Measurements from ENCODE around the gene CBLN1.
"Not testable (repeated sequence)": the region's sequence is repeated elsewhere in the genome, so short reads cannot be mapped to it uniquely, and the experiment has no call there.

The CBLN1 gene

GRCh38 chr16:49262501-49262900 lies 19.1 kb downstream of the CBLN1 start:
- Histone ChIP-seq H3K27me3 (ENCODE audit: insufficient read depth, low read length) (no peaks in the 10 kb centered on the region), H3K4me1 (ENCODE audit: control insufficient read depth, insufficient read depth, low read length, unreplicated experiment) (no peaks in the 10 kb centered on the region), H3K4me3 (ENCODE audit: low read depth, low read length) (no peak overlapping the region), H2AFZ (ENCODE audit: low read length, unreplicated experiment) (no peak overlapping the region), H3K27ac (ENCODE audit: low read depth, low read length) (no peak overlapping the region), H3K79me2 (ENCODE audit: control insufficient read depth, insufficient read depth, low read length, unreplicated experiment) (no peaks in the 10 kb centered on the region), H3K36me3 (ENCODE audit: insufficient read depth, low read length) (no peaks in the 10 kb centered on the region)

GRCh38 chr16:49261930-49262329 lies 19.7 kb downstream of the CBLN1 start:
- Histone ChIP-seq H3K79me2 (ENCODE audit: control insufficient read depth, insufficient read depth, low read length, unreplicated experiment) (no peaks in the 10 kb centered on the region), H2AFZ (ENCODE audit: low read length, unreplicated experiment) (no peak overlapping the region), H3K4me3 (ENCODE audit: low read depth, low read length) (no peak overlapping the region), H3K27me3 (ENCODE audit: insufficient read depth, low read length) (no peaks in the 10 kb centered on the region), H3K27ac (ENCODE audit: low read depth, low read length) (no peak overlapping the region), H3K36me3 (ENCODE audit: insufficient read depth, low read length) (no peaks in the 10 kb centered on the region), H3K4me1 (ENCODE audit: control insufficient read depth, insufficient read depth, low read length, unreplicated experiment) (no peaks in the 10 kb centered on the region)

GRCh38 chr16:49260956-49261530 lies 20.6 kb downstream of the CBLN1 start:
- no peaks in the 10 kb centered on the region for H3K27me3 ChIP-seq (ENCODE audit: insufficient read depth, low read length)
- H3K79me2 ChIP-seq (ENCODE audit: control insufficient read depth, insufficient read depth, low read length, unreplicated experiment), result no peaks in the 10 kb centered on the region
- H2AFZ ChIP-seq (ENCODE audit: low read length, unreplicated experiment), result no peak overlapping the region
- no peaks in the 10 kb centered on the region for H3K4me1 ChIP-seq (ENCODE audit: control insufficient read depth, insufficient read depth, low read length, unreplicated experiment)
- H3K36me3 ChIP-seq (ENCODE audit: insufficient read depth, low read length), result no peaks in the 10 kb centered on the region
- no peak overlapping the region for H3K4me3 ChIP-seq (ENCODE audit: low read depth, low read length)
- no peak overlapping the region for H3K27ac ChIP-seq (ENCODE audit: low read depth, low read length)

- Histone ChIP-seq H3K79me2 (ENCODE audit: control insufficient read depth, insufficient read depth, low read length, unreplicated experiment) (no peaks in the 10 kb centered on the region), H3K4me3 (ENCODE audit: low read depth, low read length) (no peak overlapping the region), H3K27me3 (ENCODE audit: insufficient read depth, low read length) (no peaks in the 10 kb centered on the region), H3K27ac (ENCODE audit: low read depth, low read length) (no peak overlapping the region), H3K36me3 (ENCODE audit: insufficient read depth, low read length) (no peaks in the 10 kb centered on the region), H2AFZ (ENCODE audit: low read length, unreplicated experiment) (no peak overlapping the region), H3K4me1 (ENCODE audit: control insufficient read depth, insufficient read depth, low read length, unreplicated experiment) (no peaks in the 10 kb centered on the region)
Observed at GRCh38 chr16:49260253-49260652, 21.4 kb downstream of the CBLN1 start.

- no peaks in the 10 kb centered on the region for H3K27me3 ChIP-seq (ENCODE audit: insufficient read depth, low read length)
- H3K4me1 ChIP-seq (ENCODE audit: control insufficient read depth, insufficient read depth, low read length, unreplicated experiment), result no peaks in the 10 kb centered on the region
- no peak overlapping the region for H2AFZ ChIP-seq (ENCODE audit: low read length, unreplicated experiment)
- no peak overlapping the region for H3K27ac ChIP-seq (ENCODE audit: low read depth, low read length)
- no peaks in the 10 kb centered on the region for H3K36me3 ChIP-seq (ENCODE audit: insufficient read depth, low read length)
- H3K79me2 ChIP-seq (ENCODE audit: control insufficient read depth, insufficient read depth, low read length, unreplicated experiment), result no peaks in the 10 kb centered on the region
- no peak overlapping the region for H3K4me3 ChIP-seq (ENCODE audit: low read depth, low read length)
Observed at GRCh38 chr16:49259330-49259729, 22.3 kb downstream of the CBLN1 start.

- Histone ChIP-seq H3K4me1 (ENCODE audit: control insufficient read depth, insufficient read depth, low read length, unreplicated experiment) (no peaks in the 10 kb centered on the region), H3K36me3 (ENCODE audit: insufficient read depth, low read length) (no peaks in the 10 kb centered on the region), H3K27ac (ENCODE audit: low read depth, low read length) (no peak overlapping the region)
Observed at GRCh38 chr16:49250689-49251088, 30.9 kb downstream of the CBLN1 start.

GRCh38 chr16:49248227-49248626 lies 33.4 kb downstream of the CBLN1 start:
- Histone ChIP-seq H3K79me2 (ENCODE audit: control insufficient read depth, insufficient read depth, low read length, unreplicated experiment) (no peaks in the 10 kb centered on the region), H3K4me3 (ENCODE audit: low read depth, low read length) (no peak overlapping the region), H3K27me3 (ENCODE audit: insufficient read depth, low read length) (no peaks in the 10 kb centered on the region), H2AFZ (ENCODE audit: low read length, unreplicated experiment) (no peak overlapping the region), H3K27ac (ENCODE audit: low read depth, low read length) (no peak overlapping the region), H3K36me3 (ENCODE audit: insufficient read depth, low read length) (no peaks in the 10 kb centered on the region), H3K4me1 (ENCODE audit: control insufficient read depth, insufficient read depth, low read length, unreplicated experiment) (no peaks in the 10 kb centered on the region)

More at GRCh38 chr16:49250689-49251088, 30.9 kb downstream of the CBLN1 start:
- no peaks in the 10 kb centered on the region for H3K27me3 ChIP-seq (ENCODE audit: insufficient read depth, low read length)
- H2AFZ ChIP-seq (ENCODE audit: low read length, unreplicated experiment), result no peak overlapping the region
- H3K79me2 ChIP-seq (ENCODE audit: control insufficient read depth, insufficient read depth, low read length, unreplicated experiment), result no peaks in the 10 kb centered on the region
- H3K4me3 ChIP-seq (ENCODE audit: low read depth, low read length), result no peak overlapping the region

- H3K36me3 ChIP-seq (ENCODE audit: insufficient read depth, low read length), result no peaks in the 10 kb centered on the region
- no peaks in the 10 kb centered on the region for H3K27me3 ChIP-seq (ENCODE audit: insufficient read depth, low read length)
- no peak overlapping the region for H3K27ac ChIP-seq (ENCODE audit: low read depth, low read length)
- no peak overlapping the region for H2AFZ ChIP-seq (ENCODE audit: low read length, unreplicated experiment)
- no peaks in the 10 kb centered on the region for H3K79me2 ChIP-seq (ENCODE audit: control insufficient read depth, insufficient read depth, low read length, unreplicated experiment)
- H3K4me1 ChIP-seq (ENCODE audit: control insufficient read depth, insufficient read depth, low read length, unreplicated experiment), result no peaks in the 10 kb centered on the region
- H3K4me3 ChIP-seq (ENCODE audit: low read depth, low read length), result no peak overlapping the region
Observed at GRCh38 chr16:49236216-49236615, 45.4 kb downstream of the CBLN1 start.

GRCh38 chr16:49228335-49228734 lies 53.3 kb downstream of the CBLN1 start:
- H3K27ac ChIP-seq (ENCODE audit: low read depth, low read length); H2AFZ ChIP-seq (ENCODE audit: low read length, unreplicated experiment); H3K27me3 ChIP-seq (ENCODE audit: insufficient read depth, low read length): not testable (repeated sequence)

More at GRCh38 chr16:49228335-49228734, 53.3 kb downstream of the CBLN1 start:
- H3K36me3 ChIP-seq (ENCODE audit: insufficient read depth, low read length); H3K4me1 ChIP-seq (ENCODE audit: control insufficient read depth, insufficient read depth, low read length, unreplicated experiment); H3K4me3 ChIP-seq (ENCODE audit: low read depth, low read length); H3K79me2 ChIP-seq (ENCODE audit: control insufficient read depth, insufficient read depth, low read length, unreplicated experiment): not testable (repeated sequence)
